Motor neuron (in vitro differentiated cells): Measurements from ENCODE around the gene CDH5. TPM values are rescaled to one million over a fixed set of nuclear protein-coding genes. Genes with fewer than 3 reads are reported as not detected.

ENCODE experiments used
- ATAC-seq, 8 experiments: fragments of 200-7000 bp; cut with Tn5 transposase; replicated peaks in 6 of 8; 2 replicates each; pipeline ENCODE4 v1.8.0; 2021; ENCODE audit warnings: mild to moderate bottlenecking in 8 of 8, moderate library complexity in 8 of 8
- H3K27ac ChIP-seq, 2 donors: fragments of 250-450 bp; sonication (Bioruptor Pico); 2 replicates each; pipeline ENCODE4 v1.9.0; 2021; ENCODE audit warnings: antibody characterized with exemption in 2 of 2, mild to moderate bottlenecking in 2 of 2, moderate library complexity in 1 of 2
- H3K4me1 ChIP-seq, 2 donors: fragments of 250-450 bp; sonication (Bioruptor Pico); replicated peaks in 1 of 2; 2 replicates each; pipeline ENCODE4 v1.6.1; 2021; ENCODE audit warnings: antibody characterized with exemption in 2 of 2, mild to moderate bottlenecking in 2 of 2, moderate library complexity in 1 of 2
- H3K4me3 ChIP-seq, 5 donors: fragments of 250-450 bp; sonication (Bioruptor Pico); 2 replicates each; pipeline ENCODE4 v1.9.0; 2021; ENCODE audit warnings: antibody characterized with exemption in 5 of 5, mild to moderate bottlenecking in 5 of 5, moderate library complexity in 4 of 5
- WGBS, 10 experiments: fragments of 450-650 bp; shearing (Covaris generic); methylation state at CpG; one replicate each; pipeline ENCODE4 v1.0.0; 2022; 5-methylcytosine and 5-hydroxymethylcytosine counted together
- in situ Hi-C, 9 experiments: fragments of 400-800 bp; cut with MboI; loops; one replicate each; pipeline ENCODE4 v1.15.0; 2021; ENCODE audit warnings: low sequenced_read_pairs in 9 of 9, low pct_unique_long_range_greater_than_20kb in 2 of 9; ENCODE audit not compliant: unreplicated experiment in 9 of 9
- total RNA-seq, 8 experiments: library from RNA; unstranded; fragments of 300-600 nt; gene quantifications; 2 replicates each; pipeline versions ENCODE4 v1.2.3 to v1.2.4, GENCODE V29; 2022

Gene CDH5
- total RNA-seq, 8 experiments from 2014 or later, result 0.05 to 5.3 (median 0.84) TPM; not detected in 1

GRCh38 chr16:66381585-66382170 lies 15.2 kb downstream of the CDH5 start:
- 0 to 100% (median 64%) methylated on average over 1 to 5 of the region's 5 CpGs; no CpG with 5 or more reads in 2 of the 10 experiments for WGBS, 10 experiments
- ATAC-seq, result no peak
- Histone ChIP-seq H3K4me3 (no peak overlapping the region), H3K27ac (no peak overlapping the region), H3K4me1 (no peaks in the 10 kb centered on the region)
- in situ Hi-C loops, result no loop called here

GRCh38 chr16:66382171-66382965 lies 15.9 kb downstream of the CDH5 start:
- ATAC-seq, result peak in 2 of 8 experiments; percentile 3 to 13
- in situ Hi-C loops, result no loop called here
- H3K27ac ChIP-seq, result no peak overlapping the region
- H3K4me1 ChIP-seq, result no peaks in the 10 kb centered on the region
- H3K4me3 ChIP-seq, result no peak overlapping the region
- 31 to 100% (median 75%) methylated on average over 1 to 11 of the region's 13 CpGs; no CpG with 5 or more reads in 2 of the 10 experiments for WGBS, 10 experiments

GRCh38 chr16:66382966-66383299 lies 16.4 kb downstream of the CDH5 start:
- H3K4me3 ChIP-seq, result no peak overlapping the region
- no peak overlapping the region for H3K27ac ChIP-seq
- in situ Hi-C loops, result no loop called here
- H3K4me1 ChIP-seq, result no peaks in the 10 kb centered on the region
- peak in 4 of 8 experiments; percentile 41 to 90 (median 80) for ATAC-seq
- WGBS, 10 experiments, result 0 to 100% (median 66%) methylated on average over 1 to 3 of the region's 3 CpGs; no CpG with 5 or more reads in 2 of the 10 experiments

GRCh38 chr16:66383551-66383950 lies 17.1 kb downstream of the CDH5 start:
- WGBS, 10 experiments, result 43 to 100% (median 60%) methylated on average over 1 to 3 of the region's 4 CpGs; no CpG with 5 or more reads in 3 of the 10 experiments
- H3K27ac ChIP-seq, result no peak overlapping the region
- in situ Hi-C loops, result no loop called here

GRCh38 chr16:66385415-66385814 lies 18.9 kb downstream of the CDH5 start:
- WGBS, 10 experiments, result 80 to 100% (median 92%) methylated on average over 1 to 4 of the region's 4 CpGs; no CpG with 5 or more reads in 2 of the 10 experiments
- H3K27ac ChIP-seq, result no peak overlapping the region
- no peak for ATAC-seq
- no peaks in the 10 kb centered on the region for H3K4me1 ChIP-seq
- no peak overlapping the region for H3K4me3 ChIP-seq
- in situ Hi-C loops, result no loop called here

More at GRCh38 chr16:66383551-66383950, 17.1 kb downstream of the CDH5 start:
- Histone ChIP-seq H3K4me3 (no peak overlapping the region), H3K4me1 (no peaks in the 10 kb centered on the region)
- ATAC-seq, result no peak

GRCh38 chr16:66386629-66387622 lies 20.4 kb downstream of the CDH5 start:
- in situ Hi-C loops, result no loop called here
- Histone ChIP-seq H3K27ac (no peak overlapping the region), H3K4me3 (no peak overlapping the region), H3K4me1 (no peaks in the 10 kb centered on the region)
- 47 to 100% (median 90%) methylated on average over 1 to 12 of the region's 20 CpGs; no CpG with 5 or more reads in 2 of the 10 experiments for WGBS, 10 experiments
- ATAC-seq, result no peak

GRCh38 chr16:66387817-66388332 lies 21.4 kb downstream of the CDH5 start:
- Histone ChIP-seq H3K4me1 (no peaks in the 10 kb centered on the region), H3K27ac (no peak overlapping the region), H3K4me3 (no peak overlapping the region)
- in situ Hi-C loops, result no loop called here
- ATAC-seq, result no peak
- 0% methylated on average over 1 of the region's 2 CpGs; no CpG with 5 or more reads in 7 of the 10 experiments for WGBS, 10 experiments

- WGBS, 10 experiments, result 0 to 100% (median 73%) methylated on average over 1 to 4 of the region's 6 CpGs; no CpG with 5 or more reads in 1 of the 10 experiments
- in situ Hi-C loops, result no loop called here
Measured at GRCh38 chr16:66388350-66389139, 22.1 kb downstream of the CDH5 start.

GRCh38 chr16:66389256-66390176 lies 23.0 kb downstream of the CDH5 start:
- WGBS, 10 experiments, result 48 to 92% (median 86%) methylated on average over 2 to 8 of the region's 13 CpGs; no CpG with 5 or more reads in 3 of the 10 experiments
- no peak overlapping the region for H3K27ac ChIP-seq
- H3K4me1 ChIP-seq, result no peaks in the 10 kb centered on the region
- no peak overlapping the region for H3K4me3 ChIP-seq
- in situ Hi-C loops, result no loop called here
- peak in 2 of 8 experiments; percentile 85 to 91 for ATAC-seq

More at GRCh38 chr16:66388350-66389139, 22.1 kb downstream of the CDH5 start:
- ATAC-seq, result no peak
- Histone ChIP-seq H3K27ac (no peak overlapping the region), H3K4me1 (no peaks in the 10 kb centered on the region), H3K4me3 (no peak overlapping the region)

- 48 to 100% (median 63%) methylated on average over 1 to 8 of the region's 14 CpGs; no CpG with 5 or more reads in 2 of the 10 experiments for WGBS, 10 experiments
- Histone ChIP-seq H3K4me1 (no peaks in the 10 kb centered on the region), H3K4me3 (no peak overlapping the region), H3K27ac (no peak overlapping the region)
- in situ Hi-C loops, result no loop called here
- no peak for ATAC-seq
Measured at GRCh38 chr16:66390346-66391108, 24.0 kb downstream of the CDH5 start.
